ENCODE results near the gene TRPC6.

GRCh38 chr11:101617735-101618332 is 34.0 kb upstream of the TRPC6 start:
- TF ChIP-seq CTCF (IDR thresholded peaks at IDR 0.05) (no peak), POLR2A (IDR thresholded peaks at IDR 0.05) (no peak)
